Panc1 (cell line): ENCODE results near the gene ATP9A. TPM values are rescaled to one million over a fixed set of nuclear protein-coding genes. Genes with fewer than 3 reads are reported as not detected.

Source experiments
- ATAC-seq: fragments of 200-7000 bp; cut with Tn5 transposase; 2 replicates; pipeline ENCODE4 v1.9.1; 2020; ENCODE audit warnings: mild to moderate bottlenecking, moderate library complexity
- BruUV-seq: library from RNA; stranded (reverse); fragments of 400-500 nt; replicated peaks from 2 replicates; lab custom pipeline; 2021; lab: Mats Ljungman, UMichigan
- CTCF ChIA-PET: fragments of 300-600 bp; sonication (Branson Sonifier 250); formaldehyde crosslinking; loops from one replicate; lab custom pipeline; 2022; ENCODE audit warnings: antibody characterized with exemption; lab: Charles Lee
- POLR2A ChIA-PET: fragments of 300-600 bp; sonication (Branson Sonifier 250); formaldehyde crosslinking; loops from one replicate; lab custom pipeline; 2022; ENCODE audit warnings: antibody characterized with exemption; lab: Charles Lee
- DNase-seq: peaks from one replicate; pipeline ENCODE4 v3.0.0-alpha.2; 2010; ENCODE audit warnings: low read depth, low spot score
- H3K27ac ChIP-seq: 2 replicates; pipeline ENCODE4 v1.5.1; 2011; ENCODE audit warnings: mild to moderate bottlenecking, low read length, inconsistent platforms
- H3K27me3 ChIP-seq: fragments of 200-500 bp; sonication (Bioruptor generic); 2 replicates; pipeline ENCODE4 v1.6.0; 2014; ENCODE audit warnings: low read length, inconsistent platforms; ENCODE audit not compliant: control insufficient read depth, insufficient read depth
- H3K36me3 ChIP-seq: fragments of 200-500 bp; sonication (Bioruptor generic); 2 replicates; pipeline ENCODE4 v1.5.1; 2014; ENCODE audit warnings: inconsistent platforms, mild to moderate bottlenecking, low read length, moderate library complexity; ENCODE audit not compliant: control insufficient read depth, insufficient read depth
- H3K4me1 ChIP-seq: 2 replicates; pipeline ENCODE4 v1.5.1; 2011; ENCODE audit warnings: inconsistent platforms, mild to moderate bottlenecking, low read length, moderate library complexity; ENCODE audit not compliant: control insufficient read depth, insufficient read depth
- H3K4me3 ChIP-seq, 2 experiments: 2 replicates each; pipeline ENCODE4 v1.5.1; 2011 to 2012; ENCODE audit warnings: low read depth in 2 of 2, low read length in 2 of 2, mild to moderate bottlenecking in 2 of 2, inconsistent platforms in 1 of 2, moderate library complexity in 1 of 2
- H3K9me3 ChIP-seq: fragments of 200-500 bp; sonication (Bioruptor generic); 2 replicates; pipeline ENCODE4 v1.5.1; 2014; ENCODE audit warnings: low read depth, mild to moderate bottlenecking, inconsistent platforms, low read length, moderate library complexity; ENCODE audit not compliant: control insufficient read depth, insufficient read depth
- POLR2AphosphoS5 ChIP-seq: IDR thresholded peaks from 2 replicates; pipeline ENCODE4 v1.6.1; 2012; ENCODE audit warnings: mild to moderate bottlenecking, low read depth, low read length, moderate library complexity
- SIN3A ChIP-seq: IDR thresholded peaks from 2 replicates; pipeline ENCODE4 v1.6.1; 2012; ENCODE audit warnings: low read depth, mild to moderate bottlenecking, low read length, moderate library complexity, borderline replicate concordance; ENCODE audit not compliant: insufficient read depth
- TCF7L2 ChIP-seq: IDR thresholded peaks from 2 replicates; pipeline ENCODE4 v1.6.1; 2011; ENCODE audit warnings: mild to moderate bottlenecking, low read depth, low read length, inconsistent platforms
- in situ Hi-C: cut with HindIII; loops from 2 replicates; pipeline ENCODE4 v1.10.0; 2016; ENCODE audit warnings: low sequenced_read_pairs, low pct_unique_long_range_greater_than_20kb
- intact Hi-C: fragments of 100-400 bp; cut with micrococcal nuclease; formaldehyde crosslinking; loops from one replicate; pipeline ENCODE4 v1.10.0; 2022; ENCODE audit not compliant: unreplicated experiment
- total RNA-seq: library from RNA; stranded (reverse); gene quantifications from one replicate; pipeline ENCODE4 v1.2.1, GENCODE V29; 2021; ENCODE audit not compliant: unreplicated experiment
- TF ChIP-seq, protein P1 (sequence below): fragments of 450-650 bp; IDR thresholded peaks from 2 replicates; pipeline ENCODE4 v1.5.1; 2017; ENCODE audit warnings: mild to moderate bottlenecking
- TF ChIP-seq, protein P2 (sequence below), 2 experiments: IDR thresholded peaks; 2 replicates each; pipeline ENCODE4 v1.6.1; 2011 to 2012; ENCODE audit warnings: low read depth in 2 of 2, control low read depth in 1 of 2, low read length in 1 of 2, mild to moderate bottlenecking in 1 of 2, moderate library complexity in 1 of 2; ENCODE audit not compliant: insufficient read depth in 1 of 2

Gene ATP9A
- total RNA-seq, 1 experiment from 2014 or later, result 8.7 TPM

DNA sequence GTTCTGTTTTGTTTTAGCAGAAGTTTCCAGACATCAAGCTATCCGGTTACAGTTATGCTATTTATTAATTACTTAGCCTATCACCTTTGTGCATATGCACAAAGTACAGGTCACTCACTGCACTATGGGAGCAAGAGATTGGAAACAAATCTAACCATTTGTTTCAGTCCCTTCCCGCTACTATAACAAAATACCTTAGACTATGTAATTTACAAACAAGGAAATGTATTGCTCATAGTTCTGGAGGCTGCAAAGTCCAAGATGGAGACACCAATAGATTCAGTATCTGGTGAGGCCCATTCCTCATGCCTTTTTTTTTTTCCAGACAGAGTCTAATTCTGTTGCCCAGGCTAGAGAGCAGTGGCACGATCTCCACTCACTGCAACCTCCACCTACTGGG lies 35.1 kb downstream of the ATP9A start:
- TF ChIP-seq TCF7L2 (no peak), POLR2AphosphoS5 (no peak), SIN3A (no peak)
- TF ChIP-seq, protein P1, sequence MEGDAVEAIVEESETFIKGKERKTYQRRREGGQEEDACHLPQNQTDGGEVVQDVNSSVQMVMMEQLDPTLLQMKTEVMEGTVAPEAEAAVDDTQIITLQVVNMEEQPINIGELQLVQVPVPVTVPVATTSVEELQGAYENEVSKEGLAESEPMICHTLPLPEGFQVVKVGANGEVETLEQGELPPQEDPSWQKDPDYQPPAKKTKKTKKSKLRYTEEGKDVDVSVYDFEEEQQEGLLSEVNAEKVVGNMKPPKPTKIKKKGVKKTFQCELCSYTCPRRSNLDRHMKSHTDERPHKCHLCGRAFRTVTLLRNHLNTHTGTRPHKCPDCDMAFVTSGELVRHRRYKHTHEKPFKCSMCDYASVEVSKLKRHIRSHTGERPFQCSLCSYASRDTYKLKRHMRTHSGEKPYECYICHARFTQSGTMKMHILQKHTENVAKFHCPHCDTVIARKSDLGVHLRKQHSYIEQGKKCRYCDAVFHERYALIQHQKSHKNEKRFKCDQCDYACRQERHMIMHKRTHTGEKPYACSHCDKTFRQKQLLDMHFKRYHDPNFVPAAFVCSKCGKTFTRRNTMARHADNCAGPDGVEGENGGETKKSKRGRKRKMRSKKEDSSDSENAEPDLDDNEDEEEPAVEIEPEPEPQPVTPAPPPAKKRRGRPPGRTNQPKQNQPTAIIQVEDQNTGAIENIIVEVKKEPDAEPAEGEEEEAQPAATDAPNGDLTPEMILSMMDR, result no peak
- TF ChIP-seq, protein P2, sequence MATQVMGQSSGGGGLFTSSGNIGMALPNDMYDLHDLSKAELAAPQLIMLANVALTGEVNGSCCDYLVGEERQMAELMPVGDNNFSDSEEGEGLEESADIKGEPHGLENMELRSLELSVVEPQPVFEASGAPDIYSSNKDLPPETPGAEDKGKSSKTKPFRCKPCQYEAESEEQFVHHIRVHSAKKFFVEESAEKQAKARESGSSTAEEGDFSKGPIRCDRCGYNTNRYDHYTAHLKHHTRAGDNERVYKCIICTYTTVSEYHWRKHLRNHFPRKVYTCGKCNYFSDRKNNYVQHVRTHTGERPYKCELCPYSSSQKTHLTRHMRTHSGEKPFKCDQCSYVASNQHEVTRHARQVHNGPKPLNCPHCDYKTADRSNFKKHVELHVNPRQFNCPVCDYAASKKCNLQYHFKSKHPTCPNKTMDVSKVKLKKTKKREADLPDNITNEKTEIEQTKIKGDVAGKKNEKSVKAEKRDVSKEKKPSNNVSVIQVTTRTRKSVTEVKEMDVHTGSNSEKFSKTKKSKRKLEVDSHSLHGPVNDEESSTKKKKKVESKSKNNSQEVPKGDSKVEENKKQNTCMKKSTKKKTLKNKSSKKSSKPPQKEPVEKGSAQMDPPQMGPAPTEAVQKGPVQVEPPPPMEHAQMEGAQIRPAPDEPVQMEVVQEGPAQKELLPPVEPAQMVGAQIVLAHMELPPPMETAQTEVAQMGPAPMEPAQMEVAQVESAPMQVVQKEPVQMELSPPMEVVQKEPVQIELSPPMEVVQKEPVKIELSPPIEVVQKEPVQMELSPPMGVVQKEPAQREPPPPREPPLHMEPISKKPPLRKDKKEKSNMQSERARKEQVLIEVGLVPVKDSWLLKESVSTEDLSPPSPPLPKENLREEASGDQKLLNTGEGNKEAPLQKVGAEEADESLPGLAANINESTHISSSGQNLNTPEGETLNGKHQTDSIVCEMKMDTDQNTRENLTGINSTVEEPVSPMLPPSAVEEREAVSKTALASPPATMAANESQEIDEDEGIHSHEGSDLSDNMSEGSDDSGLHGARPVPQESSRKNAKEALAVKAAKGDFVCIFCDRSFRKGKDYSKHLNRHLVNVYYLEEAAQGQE (IDR thresholded peaks at IDR 0.05; ENCODE audit: insufficient read depth in 1 of 2, low read depth in 2 of 2, low read length in 1 of 2), result no peak
- in situ Hi-C loops, result no loop called here
- H3K27me3 ChIP-seq, result no peaks in the 10 kb centered on the region
- H3K36me3 ChIP-seq, result no peaks in the 10 kb centered on the region
- H3K9me3 ChIP-seq, result no peaks in the 10 kb centered on the region
- no peak overlapping the region for H3K27ac ChIP-seq
- H3K4me3 ChIP-seq, result no peak overlapping the region
- peaks cover 7% of the 10 kb centered on the region; the same call in 1 of the 2 replicates for H3K4me1 ChIP-seq
- DNase-seq (no peak), ATAC-seq (no peak)
- ChIA-PET POLR2A (no interaction called here), CTCF (no interaction called here)
- intact Hi-C loops, result no loop called here
- BruUV-seq, result no TSS peak

GRCh38 chr20:51732096-51732791 lies 35.9 kb downstream of the ATP9A start:
- no peak for DNase-seq
- Histone ChIP-seq H3K4me1 (peaks cover 7% of the 10 kb centered on the region; the same call in 1 of the 2 replicates), H3K27me3 (no peaks in the 10 kb centered on the region), H3K36me3 (no peaks in the 10 kb centered on the region), H3K4me3 (no peak overlapping the region), H3K27ac (no peak overlapping the region; the same call in 1 of the 2 replicates), H3K9me3 (no peaks in the 10 kb centered on the region)
- intact Hi-C loops, result no loop called here
- ATAC-seq, result no peak
- TF ChIP-seq POLR2AphosphoS5 (no peak), SIN3A (no peak), TCF7L2 (no peak)
- TF ChIP-seq, protein P1, result no peak
- TF ChIP-seq, protein P2 (IDR thresholded peaks at IDR 0.05; ENCODE audit: insufficient read depth in 1 of 2, low read depth in 2 of 2, low read length in 1 of 2), result no peak
- BruUV-seq, result no TSS peak
- POLR2A ChIA-PET, result interaction anchor here (0.6 kb wide), 1 partner anchor 9 kb away, joined by 4 read pairs; no protein-coding TSS in a partner anchor
- in situ Hi-C loops, result no loop called here
- CTCF ChIA-PET, result no interaction called here
